ENCODE measurements around the gene MAGI2.

DNA sequence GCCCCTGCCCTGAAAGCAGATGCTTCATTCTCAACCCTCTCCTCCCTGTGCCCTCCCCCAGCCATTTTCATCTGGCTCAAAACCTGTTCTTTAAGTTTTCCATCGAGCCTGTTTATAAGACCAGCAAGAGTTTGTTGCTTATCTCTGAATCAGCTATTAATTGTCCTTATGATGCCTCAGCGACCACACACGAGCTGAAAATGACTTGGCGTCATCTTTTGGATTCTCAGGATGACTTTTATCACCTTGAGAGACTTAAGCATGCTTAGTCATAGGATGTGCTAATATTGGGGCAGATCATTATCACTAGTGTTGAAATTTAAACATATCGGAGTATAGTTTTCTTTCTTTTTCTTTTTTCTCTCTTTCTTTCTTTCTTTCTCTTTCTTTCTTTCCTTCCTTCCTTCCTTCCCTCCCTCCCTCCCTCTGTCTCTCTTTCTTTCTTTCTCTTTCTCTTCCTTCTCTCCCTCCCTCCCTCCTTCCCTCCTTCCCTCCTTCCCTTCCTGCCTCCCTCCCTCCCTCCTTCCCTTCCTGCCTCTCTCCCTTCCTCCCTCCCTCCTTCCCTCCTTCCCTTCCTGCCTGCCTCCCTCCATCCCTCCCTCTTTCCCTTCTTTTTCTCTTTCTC, 1470.4 kb downstream of the MAGI2 start:
- TF ChIP-seq, protein P1, sequence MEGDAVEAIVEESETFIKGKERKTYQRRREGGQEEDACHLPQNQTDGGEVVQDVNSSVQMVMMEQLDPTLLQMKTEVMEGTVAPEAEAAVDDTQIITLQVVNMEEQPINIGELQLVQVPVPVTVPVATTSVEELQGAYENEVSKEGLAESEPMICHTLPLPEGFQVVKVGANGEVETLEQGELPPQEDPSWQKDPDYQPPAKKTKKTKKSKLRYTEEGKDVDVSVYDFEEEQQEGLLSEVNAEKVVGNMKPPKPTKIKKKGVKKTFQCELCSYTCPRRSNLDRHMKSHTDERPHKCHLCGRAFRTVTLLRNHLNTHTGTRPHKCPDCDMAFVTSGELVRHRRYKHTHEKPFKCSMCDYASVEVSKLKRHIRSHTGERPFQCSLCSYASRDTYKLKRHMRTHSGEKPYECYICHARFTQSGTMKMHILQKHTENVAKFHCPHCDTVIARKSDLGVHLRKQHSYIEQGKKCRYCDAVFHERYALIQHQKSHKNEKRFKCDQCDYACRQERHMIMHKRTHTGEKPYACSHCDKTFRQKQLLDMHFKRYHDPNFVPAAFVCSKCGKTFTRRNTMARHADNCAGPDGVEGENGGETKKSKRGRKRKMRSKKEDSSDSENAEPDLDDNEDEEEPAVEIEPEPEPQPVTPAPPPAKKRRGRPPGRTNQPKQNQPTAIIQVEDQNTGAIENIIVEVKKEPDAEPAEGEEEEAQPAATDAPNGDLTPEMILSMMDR (IDR thresholded peaks at IDR 0.05; ENCODE audit: insufficient read depth, low read depth, low read length): no peak
- no peak for TF ChIP-seq EZH2 (IDR thresholded peaks at IDR 0.05; ENCODE audit: insufficient read depth, low read length)

Data from astrocyte (in vitro differentiated cells and primary cell).